GM12878 (cell line): Measurements from ENCODE around the gene ALDH1L1. TPM values are rescaled to one million over a fixed set of nuclear protein-coding genes. Genes with fewer than 3 reads are reported as not detected.
A peak's percentile ranks its signal among the peaks of the same experiment; 100 is the strongest.

Experiments
- ATAC-seq: fragments of 200-7000 bp; cut with Tn5 transposase; 3 replicates; pipeline ENCODE4 v1.9.1; 2020; ENCODE audit warnings: mild to moderate bottlenecking, moderate library complexity
- BruUV-seq: library from RNA; stranded (reverse); fragments of 400-500 nt; replicated peaks from 2 replicates; lab custom pipeline; 2021; lab: Mats Ljungman, UMichigan
- CTCF ChIA-PET: fragments of 300-600 bp; sonication (Branson Sonifier 250); formaldehyde crosslinking; extraction: SDS; loops from one replicate; lab custom pipeline; 2021; ENCODE audit warnings: inconsistent platforms; lab: Yijun Ruan, JAX
- POLR2A ChIA-PET: fragments of 350-600 bp; formaldehyde crosslinking; extraction: SDS; loops from one replicate; lab custom pipeline; 2021; ENCODE audit warnings: inconsistent platforms; lab: Charles Lee
- RAD21 ChIA-PET: fragments of 300-600 bp; sonication (Branson Sonifier 250); formaldehyde crosslinking; loops from one replicate; lab custom pipeline; 2023; ENCODE audit warnings: antibody characterized with exemption; ENCODE audit not compliant: unreplicated experiment; lab: Charles Lee
- SMC1A ChIA-PET: fragments of 300-600 bp; sonication (Branson Sonifier 250); formaldehyde crosslinking; loops from one replicate; lab custom pipeline; 2023; ENCODE audit not compliant: unreplicated experiment, uncharacterized antibody; lab: Charles Lee
- DNase-seq: peaks from one replicate; pipeline ENCODE4 v3.0.0-alpha.2; 2011; ENCODE audit warnings: low read depth, low spot score
- FAIRE-seq: peaks from 3 replicates; lab custom pipeline; 2011; peaks lifted over from hg19 to GRCh38; lab: Jason Lieb, UNC
- H2AFZ ChIP-seq: 2 replicates; pipeline ENCODE4 v1.6.0; 2011; ENCODE audit warnings: low read depth, low read length, control low read depth; ENCODE audit not compliant: control insufficient read depth
- H3K27ac ChIP-seq: 2 replicates; pipeline ENCODE4 v1.5.1; 2011; ENCODE audit warnings: control low read depth; ENCODE audit not compliant: control insufficient read depth, insufficient read depth
- H3K27me3 ChIP-seq, 2 experiments: replicated peaks in 1 of 2; 2 replicates each; pipeline versions ENCODE4 v1.6.0 to v1.6.1; 2011; ENCODE audit warnings: low read length in 1 of 2; ENCODE audit not compliant: control insufficient read depth in 2 of 2, insufficient read depth in 2 of 2
- H3K36me3 ChIP-seq, 2 experiments: 2 replicates each; pipeline ENCODE4 v1.5.1; 2011; ENCODE audit warnings: low read length in 1 of 2; ENCODE audit not compliant: control insufficient read depth in 2 of 2, insufficient read depth in 2 of 2
- H3K4me1 ChIP-seq: 2 replicates; pipeline ENCODE4 v1.6.1; 2011; ENCODE audit warnings: mild to moderate bottlenecking, low read length, moderate library complexity, mixed read lengths; ENCODE audit not compliant: control insufficient read depth, insufficient read depth
- H3K4me2 ChIP-seq: 2 replicates; pipeline ENCODE4 v1.6.0; 2011; ENCODE audit warnings: control low read depth; ENCODE audit not compliant: control insufficient read depth, insufficient read depth
- H3K4me3 ChIP-seq: fragments of 200-600 bp; sonication (generic); 2 replicates; pipeline ENCODE4 v1.5.1; 2016
- H3K79me2 ChIP-seq: 2 replicates; pipeline ENCODE4 v1.6.0; 2011; ENCODE audit warnings: low read length; ENCODE audit not compliant: control insufficient read depth, insufficient read depth
- H3K9ac ChIP-seq: 2 replicates; pipeline ENCODE4 v1.8.0; 2011; ENCODE audit warnings: low read length, control low read depth, mixed read lengths; ENCODE audit not compliant: control insufficient read depth, insufficient read depth
- H3K9me3 ChIP-seq: replicated peaks from 3 replicates; pipeline ENCODE4 v1.5.1; 2011; ENCODE audit warnings: mild to moderate bottlenecking, low read length; ENCODE audit not compliant: control insufficient read depth, insufficient read depth
- H4K20me1 ChIP-seq: 2 replicates; pipeline ENCODE4 v1.6.0; 2011; ENCODE audit not compliant: control insufficient read depth, insufficient read depth
- FOXM1 ChIP-seq: IDR thresholded peaks from 2 replicates; pipeline ENCODE4 v1.6.1; 2012; ENCODE audit warnings: low read depth, mild to moderate bottlenecking, inconsistent platforms, low read length, moderate library complexity
- RELA ChIP-seq: fragments of 450-650 bp; IDR thresholded peaks from 2 replicates; pipeline ENCODE4 v1.8.0; 2014; ENCODE audit warnings: borderline replicate concordance; ENCODE audit not compliant: partially characterized antibody
- SUPT20H ChIP-seq: IDR thresholded peaks from 2 replicates; pipeline ENCODE4 v1.6.1; 2011; ENCODE audit warnings: low read depth, mild to moderate bottlenecking, low read length, moderate library complexity, borderline replicate concordance; ENCODE audit not compliant: control insufficient read depth
- ZBTB11 ChIP-seq: fragments of 450-650 bp; formaldehyde crosslinking; IDR thresholded peaks from 2 replicates; pipeline ENCODE4 v1.5.0; 2022; ENCODE audit warnings: mild to moderate bottlenecking, missing genetic modification characterization
- ZNF24 ChIP-seq: fragments of 450-650 bp; IDR thresholded peaks from 2 replicates; pipeline ENCODE4 v1.6.1; 2017; ENCODE audit warnings: antibody characterized with exemption, mild to moderate bottlenecking
- WGBS: methylation state at CpG from one replicate; pipeline ENCODE4 v1.1.6; 2016; ENCODE audit warnings: low lambda C conversion rate; ENCODE audit not compliant: insufficient replicate concordance, insufficient coverage; ENCODE audit errors: missing lambda C conversion rate; 5-methylcytosine and 5-hydroxymethylcytosine counted together
- in situ Hi-C: fragments of 300-500 bp; cut with MboI; formaldehyde crosslinking; loops from 9 replicates; pipeline ENCODE4 v1.14.3; 2018; ENCODE audit warnings: mixed read lengths
- intact Hi-C: fragments of 100-400 bp; cut with micrococcal nuclease; formaldehyde crosslinking; loops from one replicate; pipeline ENCODE4 v1.14.2; 2022; ENCODE audit not compliant: unreplicated experiment
- polyA plus RNA-seq, 11 experiments: library from polyadenylated mRNA; depleted of rRNA in 4 of 11; unstranded in 6 of 11; stranded (reverse) in 5 of 11; fragments of >200 nt; fragmentation: Nextera tagmentation in 4 of 11; fragmentation: Illumina TruSeq in 1 of 11; extraction: Ambion mirVana in 4 of 11; extraction: Trizol in 1 of 11; gene quantifications; 1 replicate in 1 of 11; 2 replicates in 10 of 11; pipeline versions ENCODE4 v1.2.1 to v1.2.3, GENCODE V29; 2011 to 2016; ENCODE audit warnings: inconsistent platforms in 2 of 11, missing spikeins in 2 of 11, low read depth in 1 of 11
- total RNA-seq, 4 experiments: library from RNA; depleted of rRNA in 3 of 4; stranded (reverse); fragments of >200 nt in 3 of 4; fragmentation: Illumina TruSeq in 1 of 4; extraction: Trizol in 1 of 4; gene quantifications; 2 replicates each; pipeline versions ENCODE4 v1.2.1 to v1.2.3, GENCODE V29; 2013 to 2021
- TF ChIP-seq, protein P1 (sequence below): fragments of 450-650 bp; IDR thresholded peaks from 2 replicates; pipeline ENCODE4 v1.6.1; 2017; ENCODE audit warnings: mild to moderate bottlenecking, moderate library complexity

The ALDH1L1 gene
- total and polyA plus RNA-seq, 10 of the 15 experiments (the other 5 are each of a cell fraction or from before 2014, with no cell fraction given) = 0.04 to 18.2 (median 0.45) TPM

DNA sequence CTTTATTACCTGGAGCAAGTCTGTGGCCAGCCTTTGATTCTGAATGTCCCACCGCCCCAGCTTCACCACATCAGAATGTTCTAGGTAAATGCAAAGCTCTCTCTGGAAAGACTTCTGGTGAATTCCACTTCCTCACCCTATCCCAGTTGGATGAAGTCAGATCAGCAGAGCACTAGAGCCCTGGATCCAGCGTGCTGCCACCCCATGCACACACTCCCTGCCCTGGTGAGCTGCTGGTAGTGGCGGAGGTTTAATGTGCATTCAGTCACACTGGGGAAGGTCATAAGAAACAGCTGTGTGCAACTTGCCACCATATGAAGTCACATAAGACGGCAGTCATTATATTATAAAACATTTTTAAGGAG is 80.1 kb downstream of the ALDH1L1 start:
- ChIA-PET POLR2A (no interaction called here), RAD21 (no interaction called here), SMC1A (interaction anchor here (1.2 kb wide), 1 partner anchor 13 kb away, joined by 7 read pairs; no protein-coding TSS in a partner anchor), CTCF (no interaction called here)
- no peak overlapping the region for H3K9ac ChIP-seq
- in situ Hi-C loops (no loop called here), intact Hi-C loops (no loop called here)
- H3K79me2 ChIP-seq = no peaks in the 10 kb centered on the region
- no peaks in the 10 kb centered on the region for H3K36me3 ChIP-seq
- no peak for DNase-seq
- no peak overlapping the region for H3K4me2 ChIP-seq
- peaks cover 10% of the 10 kb centered on the region; the same call in 1 of the 2 replicates for H3K4me1 ChIP-seq
- H3K9me3 ChIP-seq = peaks cover 7% of the 10 kb centered on the region; the same call in 2 of the 3 replicates
- H2AFZ ChIP-seq = no peak overlapping the region
- no peak overlapping the region for H3K4me3 ChIP-seq
- FAIRE-seq = no peak
- ATAC-seq = peak; percentile 35
- WGBS = 11% methylated on average over 4 of the region's 4 CpGs
- TF ChIP-seq FOXM1 = 0 out of 2 replicates have a peak, but pooled peaks have one; percentile 6
- no peak for TF ChIP-seq RELA
- TF ChIP-seq, protein P1, sequence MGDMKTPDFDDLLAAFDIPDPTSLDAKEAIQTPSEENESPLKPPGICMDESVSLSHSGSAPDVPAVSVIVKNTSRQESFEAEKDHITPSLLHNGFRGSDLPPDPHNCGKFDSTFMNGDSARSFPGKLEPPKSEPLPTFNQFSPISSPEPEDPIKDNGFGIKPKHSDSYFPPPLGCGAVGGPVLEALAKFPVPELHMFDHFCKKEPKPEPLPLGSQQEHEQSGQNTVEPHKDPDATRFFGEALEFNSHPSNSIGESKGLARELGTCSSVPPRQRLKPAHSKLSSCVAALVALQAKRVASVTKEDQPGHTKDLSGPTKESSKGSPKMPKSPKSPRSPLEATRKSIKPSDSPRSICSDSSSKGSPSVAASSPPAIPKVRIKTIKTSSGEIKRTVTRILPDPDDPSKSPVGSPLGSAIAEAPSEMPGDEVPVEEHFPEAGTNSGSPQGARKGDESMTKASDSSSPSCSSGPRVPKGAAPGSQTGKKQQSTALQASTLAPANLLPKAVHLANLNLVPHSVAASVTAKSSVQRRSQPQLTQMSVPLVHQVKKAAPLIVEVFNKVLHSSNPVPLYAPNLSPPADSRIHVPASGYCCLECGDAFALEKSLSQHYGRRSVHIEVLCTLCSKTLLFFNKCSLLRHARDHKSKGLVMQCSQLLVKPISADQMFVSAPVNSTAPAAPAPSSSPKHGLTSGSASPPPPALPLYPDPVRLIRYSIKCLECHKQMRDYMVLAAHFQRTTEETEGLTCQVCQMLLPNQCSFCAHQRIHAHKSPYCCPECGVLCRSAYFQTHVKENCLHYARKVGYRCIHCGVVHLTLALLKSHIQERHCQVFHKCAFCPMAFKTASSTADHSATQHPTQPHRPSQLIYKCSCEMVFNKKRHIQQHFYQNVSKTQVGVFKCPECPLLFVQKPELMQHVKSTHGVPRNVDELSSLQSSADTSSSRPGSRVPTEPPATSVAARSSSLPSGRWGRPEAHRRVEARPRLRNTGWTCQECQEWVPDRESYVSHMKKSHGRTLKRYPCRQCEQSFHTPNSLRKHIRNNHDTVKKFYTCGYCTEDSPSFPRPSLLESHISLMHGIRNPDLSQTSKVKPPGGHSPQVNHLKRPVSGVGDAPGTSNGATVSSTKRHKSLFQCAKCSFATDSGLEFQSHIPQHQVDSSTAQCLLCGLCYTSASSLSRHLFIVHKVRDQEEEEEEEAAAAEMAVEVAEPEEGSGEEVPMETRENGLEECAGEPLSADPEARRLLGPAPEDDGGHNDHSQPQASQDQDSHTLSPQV = no peak
- no peak for TF ChIP-seq ZNF24
- TF ChIP-seq SUPT20H = no peak
- no peak for TF ChIP-seq ZBTB11
- H3K27me3 ChIP-seq = peaks cover 0 to 2% of the 10 kb centered on the region in 2 experiments; a peak in 1 of 4 replicates
- H3K27ac ChIP-seq = no peak overlapping the region
- no peaks in the 10 kb centered on the region; the same call in 1 of the 2 replicates for H4K20me1 ChIP-seq
- no TSS peak for BruUV-seq
